Activated CD4-positive, alpha-beta T cell treated with anti-CD3 and anti-CD28 coated beads, Interleukin-2, amount 10 ng/mL, durations not matched to agents 7 days and 5 days (primary cell): Measurements from ENCODE around the gene TMTC2. TPM values are rescaled to one million over a fixed set of nuclear protein-coding genes. Genes with fewer than 3 reads are reported as not detected.
"Not testable (repeated sequence)": the region's sequence is repeated elsewhere in the genome, so short reads cannot be mapped to it uniquely, and the experiment has no call there.

Experiments used
- CTCF ChIA-PET: fragments of 350-600 bp; sonication (Branson Sonifier 250); formaldehyde crosslinking; loops from one replicate; lab custom pipeline; 2021; ENCODE audit warnings: antibody characterized with exemption; lab: Charles Lee
- POLR2A ChIA-PET: fragments of 350-600 bp; sonication (Branson Sonifier 250); formaldehyde crosslinking; loops from one replicate; lab custom pipeline; 2021; ENCODE audit warnings: antibody characterized with exemption; lab: Charles Lee
- DNase-seq: peaks from one replicate; pipeline ENCODE4 v3.0.0-alpha.2; 2020
- H3K27ac Mint-ChIP-seq: one replicate; pipeline ENCODE4 v1.8.0; 2021; ENCODE audit warnings: mild to moderate bottlenecking, moderate library complexity, mixed read lengths
- H3K27me3 Mint-ChIP-seq: one replicate; pipeline ENCODE4 v1.8.0; 2021; ENCODE audit warnings: mixed read lengths
- H3K36me3 Mint-ChIP-seq: one replicate; pipeline ENCODE4 v1.8.0; 2021; ENCODE audit warnings: low read depth, mixed read lengths
- H3K4me1 Mint-ChIP-seq: one replicate; pipeline ENCODE4 v1.8.0; 2021; ENCODE audit warnings: mixed read lengths
- H3K4me3 Mint-ChIP-seq: one replicate; pipeline ENCODE4 v1.8.0; 2021; ENCODE audit warnings: mild to moderate bottlenecking, moderate library complexity, mixed read lengths
- H3K9me3 Mint-ChIP-seq: one replicate; pipeline ENCODE4 v1.8.0; 2021; ENCODE audit warnings: mixed read lengths
- total RNA-seq, 2 experiments: library from RNA; stranded (reverse); gene quantifications; one replicate each; pipeline ENCODE4 v1.2.3, GENCODE V29; 2021

The TMTC2 gene
- total RNA-seq, 2 experiments from 2014 or later: 1.8 to 2.5 TPM

DNA sequence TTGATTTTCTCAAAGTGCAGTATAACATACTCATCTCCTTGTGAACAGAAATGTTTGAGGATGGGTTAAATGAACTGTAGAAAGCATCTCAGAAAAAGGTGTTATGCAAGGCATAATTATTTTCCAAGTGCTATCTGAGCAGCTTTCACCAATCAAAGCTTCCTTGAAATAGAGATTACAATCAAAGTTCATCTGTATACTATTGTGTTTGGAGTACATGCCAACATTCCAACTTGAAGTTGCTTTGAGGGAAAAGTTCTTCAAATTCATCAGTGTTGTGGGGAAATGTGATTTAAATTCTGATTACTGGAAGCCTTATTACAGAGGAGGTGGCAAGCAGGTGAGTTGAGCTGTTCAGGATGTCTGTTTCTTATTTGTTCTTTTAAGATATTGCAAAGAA, 68.2 kb downstream of the TMTC2 start:
- ChIA-PET CTCF (no interaction called here), POLR2A (no interaction called here)
- Mint-ChIP-seq H3K36me3 (no peaks in the 10 kb centered on the region), H3K9me3 (no peaks in the 10 kb centered on the region), H3K4me3 (no peak overlapping the region), H3K4me1 (no peaks in the 10 kb centered on the region), H3K27ac (no peak overlapping the region), H3K27me3 (no peaks in the 10 kb centered on the region)
- DNase-seq: no peak

- H3K4me1 Mint-ChIP-seq: no peaks in the 10 kb centered on the region
- H3K27me3 Mint-ChIP-seq: no peaks in the 10 kb centered on the region
- no peaks in the 10 kb centered on the region for H3K36me3 Mint-ChIP-seq
- POLR2A ChIA-PET: no interaction called here
- CTCF ChIA-PET: no interaction called here
- no peak for DNase-seq
- no peak overlapping the region for H3K4me3 Mint-ChIP-seq
- H3K9me3 Mint-ChIP-seq: no peaks in the 10 kb centered on the region
- H3K27ac Mint-ChIP-seq: no peak overlapping the region
Measured at GRCh38 chr12:82756303-82756702, 69.6 kb downstream of the TMTC2 start.

GRCh38 chr12:82757059-82757458, 70.4 kb downstream of the TMTC2 start:
- no peaks in the 10 kb centered on the region for H3K27me3 Mint-ChIP-seq
- H3K4me3 Mint-ChIP-seq: no peak overlapping the region

GRCh38 chr12:82757656-82758055, 71.0 kb downstream of the TMTC2 start:
- CTCF ChIA-PET: no interaction called here

More at GRCh38 chr12:82757059-82757458, 70.4 kb downstream of the TMTC2 start:
- ChIA-PET CTCF (no interaction called here), POLR2A (no interaction called here)
- H3K9me3 Mint-ChIP-seq: no peaks in the 10 kb centered on the region
- H3K27ac Mint-ChIP-seq: no peak overlapping the region
- no peaks in the 10 kb centered on the region for H3K36me3 Mint-ChIP-seq
- H3K4me1 Mint-ChIP-seq: no peaks in the 10 kb centered on the region
- no peak for DNase-seq

GRCh38 chr12:82758749-82759330, 72.1 kb downstream of the TMTC2 start:
- H3K4me3 Mint-ChIP-seq: no peak overlapping the region
- H3K36me3 Mint-ChIP-seq: no peaks in the 10 kb centered on the region

More at GRCh38 chr12:82757656-82758055, 71.0 kb downstream of the TMTC2 start:
- H3K4me3 Mint-ChIP-seq: no peak overlapping the region
- H3K36me3 Mint-ChIP-seq: no peaks in the 10 kb centered on the region
- no peak overlapping the region for H3K27ac Mint-ChIP-seq
- POLR2A ChIA-PET: no interaction called here
- H3K4me1 Mint-ChIP-seq: no peaks in the 10 kb centered on the region
- no peaks in the 10 kb centered on the region for H3K9me3 Mint-ChIP-seq
- no peaks in the 10 kb centered on the region for H3K27me3 Mint-ChIP-seq
- DNase-seq: no peak

DNA sequence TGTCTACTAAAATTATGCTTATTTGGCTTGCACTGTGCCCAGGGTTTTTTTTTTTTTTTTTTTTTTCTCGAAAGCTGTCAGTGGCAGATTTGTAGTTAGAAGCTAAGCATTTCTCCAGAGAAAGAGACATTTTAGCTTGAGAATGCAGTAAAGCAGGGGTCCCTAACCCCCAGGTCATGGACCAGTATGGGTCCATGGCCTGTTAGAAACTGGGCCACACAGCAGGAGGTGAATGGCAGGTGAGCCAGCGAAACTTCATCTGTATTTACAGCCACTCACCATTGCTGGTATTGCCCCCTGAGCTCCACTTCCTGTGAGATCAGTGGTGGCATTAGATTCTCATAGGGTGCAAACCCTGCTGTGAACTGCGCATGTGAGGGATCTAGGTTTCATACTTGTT, 73.7 kb downstream of the TMTC2 start:
- H3K36me3 Mint-ChIP-seq: no peaks in the 10 kb centered on the region
- no peak overlapping the region for H3K27ac Mint-ChIP-seq
- no peaks in the 10 kb centered on the region for H3K27me3 Mint-ChIP-seq
- H3K4me1 Mint-ChIP-seq: no peaks in the 10 kb centered on the region
- no peak overlapping the region for H3K4me3 Mint-ChIP-seq
- ChIA-PET CTCF (no interaction called here), POLR2A (no interaction called here)
- no peaks in the 10 kb centered on the region for H3K9me3 Mint-ChIP-seq
- no peak for DNase-seq

More at GRCh38 chr12:82758749-82759330, 72.1 kb downstream of the TMTC2 start:
- H3K27me3 Mint-ChIP-seq: no peaks in the 10 kb centered on the region
- no peaks in the 10 kb centered on the region for H3K9me3 Mint-ChIP-seq
- no peak overlapping the region for H3K27ac Mint-ChIP-seq
- H3K4me1 Mint-ChIP-seq: no peaks in the 10 kb centered on the region
- DNase-seq: no peak
- CTCF ChIA-PET: no interaction called here
- POLR2A ChIA-PET: interaction anchor here (0.6 kb wide), 1 partner anchor 864 kb away, joined by 3 read pairs; no protein-coding TSS in a partner anchor

- H3K4me3 Mint-ChIP-seq, H3K27ac Mint-ChIP-seq, H3K4me1 Mint-ChIP-seq, CTCF ChIA-PET, POLR2A ChIA-PET, H3K36me3 Mint-ChIP-seq, H3K9me3 Mint-ChIP-seq, H3K27me3 Mint-ChIP-seq, DNase-seq: not testable (repeated sequence)
Measured at GRCh38 chr12:82765206-82765605, 78.5 kb downstream of the TMTC2 start.

- H3K27me3 Mint-ChIP-seq: no peaks in the 10 kb centered on the region
- DNase-seq: no peak
- no peaks in the 10 kb centered on the region for H3K4me1 Mint-ChIP-seq
- H3K27ac Mint-ChIP-seq: no peak overlapping the region
- no peaks in the 10 kb centered on the region for H3K9me3 Mint-ChIP-seq
- no peak overlapping the region for H3K4me3 Mint-ChIP-seq
- ChIA-PET CTCF (no interaction called here), POLR2A (no interaction called here)
- H3K36me3 Mint-ChIP-seq: no peaks in the 10 kb centered on the region
Measured at GRCh38 chr12:82765971-82766705, 79.4 kb downstream of the TMTC2 start.

DNA sequence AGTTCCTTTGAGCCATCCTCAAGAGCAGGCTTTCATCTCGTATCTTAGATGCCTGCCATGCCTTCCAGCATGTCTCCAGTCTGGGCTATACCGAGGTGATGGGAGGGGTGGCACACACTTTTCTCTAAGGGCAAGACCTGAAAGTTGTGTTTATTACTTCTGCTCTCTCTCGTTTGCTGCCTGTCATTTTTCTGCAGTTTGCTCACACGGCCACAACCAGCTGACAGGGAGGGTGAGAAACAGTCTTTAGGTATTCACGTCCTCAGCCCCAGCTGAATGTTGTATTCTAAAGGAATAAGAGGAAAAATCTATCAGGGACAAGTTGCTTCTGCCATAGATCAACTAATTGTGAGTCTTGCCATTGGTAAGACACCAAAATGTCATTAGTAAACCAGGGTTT, 88.0 kb downstream of the TMTC2 start:
- ChIA-PET POLR2A (no interaction called here), CTCF (interaction anchor here (0.6 kb wide), 1 partner anchor 68 kb away, joined by 3 read pairs; no protein-coding TSS in a partner anchor)
- no peak overlapping the region for H3K4me3 Mint-ChIP-seq
- DNase-seq: no peak
- no peaks in the 10 kb centered on the region for H3K36me3 Mint-ChIP-seq
- H3K4me1 Mint-ChIP-seq: no peaks in the 10 kb centered on the region
- no peaks in the 10 kb centered on the region for H3K27me3 Mint-ChIP-seq
- H3K9me3 Mint-ChIP-seq: no peaks in the 10 kb centered on the region
- H3K27ac Mint-ChIP-seq: no peak overlapping the region

DNA sequence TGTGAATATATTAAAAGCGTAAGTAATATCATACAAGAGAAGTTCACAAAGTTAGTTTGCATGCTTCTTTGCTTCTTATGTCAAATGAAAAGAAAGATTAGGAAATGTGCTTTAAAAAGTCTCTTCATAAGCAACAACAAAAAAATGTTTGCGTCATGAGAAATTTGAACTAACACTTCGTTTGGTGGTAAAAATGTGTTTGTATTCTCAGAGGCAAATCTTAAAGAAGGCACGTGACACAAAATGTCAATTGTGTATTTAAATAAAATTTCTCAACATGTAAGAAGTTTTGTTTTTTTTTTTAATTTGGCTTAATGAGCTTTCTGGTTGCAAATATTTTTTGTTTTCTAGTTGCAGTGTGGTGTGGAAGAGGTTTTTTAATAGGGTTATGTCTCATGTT, 93.8 kb downstream of the TMTC2 start:
- CTCF ChIA-PET: no interaction called here
- Mint-ChIP-seq H3K4me1 (no peaks in the 10 kb centered on the region), H3K36me3 (no peaks in the 10 kb centered on the region), H3K9me3 (no peaks in the 10 kb centered on the region), H3K27me3 (peaks cover 1% of the 10 kb centered on the region), H3K4me3 (no peak overlapping the region), H3K27ac (no peak overlapping the region)
- POLR2A ChIA-PET: no interaction called here
- no peak for DNase-seq

GRCh38 chr12:82781309-82781997, 94.7 kb downstream of the TMTC2 start:
- ChIA-PET CTCF (no interaction called here), POLR2A (no interaction called here)
- no peak for DNase-seq
- H3K9me3 Mint-ChIP-seq: no peaks in the 10 kb centered on the region
- no peak overlapping the region for H3K27ac Mint-ChIP-seq
- no peaks in the 10 kb centered on the region for H3K4me1 Mint-ChIP-seq
- H3K27me3 Mint-ChIP-seq: peaks cover 1% of the 10 kb centered on the region
- no peak overlapping the region for H3K4me3 Mint-ChIP-seq
- no peaks in the 10 kb centered on the region for H3K36me3 Mint-ChIP-seq

DNA sequence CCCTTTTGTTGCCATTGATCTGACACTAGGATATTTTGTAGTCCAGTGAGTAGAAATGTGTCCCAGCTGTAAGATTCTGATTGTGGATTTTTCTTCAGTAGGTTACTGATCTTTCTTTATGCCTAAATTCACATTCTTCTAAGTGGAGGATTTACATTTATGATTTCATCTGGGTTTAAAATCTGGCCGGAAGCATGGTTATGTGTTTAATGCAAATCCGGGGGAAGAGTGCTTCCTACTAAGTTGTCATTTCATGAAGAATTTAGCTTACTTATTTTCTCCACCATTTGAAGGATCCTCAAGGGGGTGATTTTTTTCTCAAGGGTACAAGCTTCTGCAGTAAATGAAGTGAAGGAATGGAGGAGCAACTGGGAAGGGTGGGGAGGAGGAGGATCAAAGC, 96.7 kb downstream of the TMTC2 start:
- Mint-ChIP-seq H3K9me3 (no peaks in the 10 kb centered on the region), H3K27ac (no peak overlapping the region), H3K4me3 (no peak overlapping the region), H3K36me3 (no peaks in the 10 kb centered on the region), H3K27me3 (peaks cover 1% of the 10 kb centered on the region), H3K4me1 (no peaks in the 10 kb centered on the region)
- ChIA-PET POLR2A (no interaction called here), CTCF (interaction anchor here (0.7 to 1.4 kb wide), 2 partner anchors 13 to 39 kb away, joined by 3 read pairs; no protein-coding TSS in a partner anchor)
- no peak for DNase-seq

GRCh38 chr12:82787016-82787415, 100.3 kb downstream of the TMTC2 start:
- DNase-seq: no peak
- Mint-ChIP-seq H3K27ac (no peak overlapping the region), H3K9me3 (no peaks in the 10 kb centered on the region), H3K4me1 (no peaks in the 10 kb centered on the region), H3K27me3 (no peaks in the 10 kb centered on the region), H3K36me3 (no peaks in the 10 kb centered on the region), H3K4me3 (no peak overlapping the region)
- CTCF ChIA-PET: no interaction called here
- POLR2A ChIA-PET: no interaction called here
